ENCODE measurements around the gene CD300E. TPM values are rescaled to one million over a fixed set of nuclear protein-coding genes. Genes with fewer than 3 reads are reported as not detected.

Gene CD300E
- total and polyA plus RNA-seq, 2 of the 13 experiments (the other 11 are each of a cell fraction or from before 2014, with no cell fraction given): not detected

GRCh38 chr17:74604200-74604599 is 19.3 kb downstream of the CD300E start:
- H3K79me2 ChIP-seq (ENCODE audit: insufficient read depth, low read length): no peaks in the 10 kb centered on the region
- ATAC-seq: no peak
- intact Hi-C loops (cut with micrococcal nuclease; ENCODE audit: unreplicated experiment): no loop called here
- no peak overlapping the region for H2AFZ ChIP-seq (ENCODE audit: low read length)
- peaks cover 3% of the 10 kb centered on the region; the same call in 1 of the 2 replicates for H4K20me1 ChIP-seq (ENCODE audit: insufficient read depth, low read length)
- no peaks in the 10 kb centered on the region for H3K9me3 ChIP-seq (ENCODE audit: low read length)
- H3K27ac ChIP-seq (ENCODE audit: extremely low read length, insufficient read depth, low read length): no peak overlapping the region
- no peak for TF ChIP-seq FOXK1 (CRISPR knock-in tag; IDR thresholded peaks at IDR 0.05; ENCODE audit: borderline replicate concordance, low read depth)
- no peak for TF ChIP-seq ZUFSP (CRISPR knock-in tag; IDR thresholded peaks at IDR 0.05; ENCODE audit: borderline replicate concordance)
- no peak for TF ChIP-seq ZNF749 (CRISPR knock-in tag; IDR thresholded peaks at IDR 0.05; ENCODE audit: borderline replicate concordance)
- ChIA-PET CTCF (ENCODE audit: low intra/inter-chr PET ratio, low total read pairs) (no interaction called here), POLR2A (no interaction called here)
- H3K4me1 ChIP-seq (ENCODE audit: insufficient read depth, low read length): no peaks in the 10 kb centered on the region
- DNase-seq (ENCODE audit: low spot score): no peak
- no peak overlapping the region for H3K4me2 ChIP-seq (ENCODE audit: low read depth, low read length)
- no peak overlapping the region for H3K4me3 ChIP-seq (replicated peaks in 1 of 3; ENCODE audit: insufficient read depth in 1 of 3, low read depth in 2 of 3, low read length in 3 of 3)
- no peak overlapping the region for H3K9ac ChIP-seq (ENCODE audit: insufficient read depth, low read depth, low read length)
- no peaks in the 10 kb centered on the region for H3K36me3 ChIP-seq (replicated peaks in 1 of 2; ENCODE audit: control insufficient read depth in 1 of 2, insufficient read depth in 2 of 2, low read length in 2 of 2)
- WGBS (ENCODE audit: low lambda C conversion rate): 0% methylated on average over 3 of the region's 6 CpGs
- no TSS peak for BruUV-seq (replicated peaks)
- no peak for FAIRE-seq
- in situ Hi-C loops (cut with HindIII; ENCODE audit: extremely low pct_ligation_motif_present, low pct_unique_long_range_greater_than_20kb): no loop called here
- peaks cover 8 to 59% of the 10 kb centered on the region in 2 experiments for H3K27me3 ChIP-seq (ENCODE audit: control insufficient read depth in 1 of 2, insufficient read depth in 2 of 2, low read length in 2 of 2)

- no peaks in the 10 kb centered on the region for H3K36me3 ChIP-seq (replicated peaks in 1 of 2; ENCODE audit: control insufficient read depth in 1 of 2, insufficient read depth in 2 of 2, low read length in 2 of 2)
- H3K79me2 ChIP-seq (ENCODE audit: insufficient read depth, low read length): no peaks in the 10 kb centered on the region
- no peak overlapping the region for H3K27ac ChIP-seq (ENCODE audit: extremely low read length, insufficient read depth, low read length)
- DNase-seq (ENCODE audit: low spot score): no peak
- intact Hi-C loops (cut with micrococcal nuclease; ENCODE audit: unreplicated experiment): no loop called here
- POLR2A ChIA-PET: no interaction called here
- H3K4me2 ChIP-seq (ENCODE audit: low read depth, low read length): no peak overlapping the region
- ATAC-seq: no peak
- no peak for FAIRE-seq
- H3K4me3 ChIP-seq (replicated peaks in 1 of 3; ENCODE audit: insufficient read depth in 1 of 3, low read depth in 2 of 3, low read length in 3 of 3): no peak overlapping the region
- 2% methylated on average over 5 of the region's 5 CpGs for WGBS (ENCODE audit: low lambda C conversion rate)
- H3K9ac ChIP-seq (ENCODE audit: insufficient read depth, low read depth, low read length): no peak overlapping the region
- H4K20me1 ChIP-seq (ENCODE audit: insufficient read depth, low read length): peaks cover 3% of the 10 kb centered on the region; the same call in 1 of the 2 replicates
- H2AFZ ChIP-seq (ENCODE audit: low read length): no peak overlapping the region
- TF ChIP-seq PHF8 (CRISPR knock-in tag; IDR thresholded peaks at IDR 0.05) (no peak), ZNF432 (CRISPR knock-in tag; IDR thresholded peaks at IDR 0.05; ENCODE audit: borderline replicate concordance) (no peak), ZBTB42 (CRISPR knock-in tag; IDR thresholded peaks at IDR 0.05) (no peak), FOXC1 (CRISPR knock-in tag; IDR thresholded peaks at IDR 0.05; ENCODE audit: borderline replicate concordance) (no peak), ZNF512 (CRISPR knock-in tag; IDR thresholded peaks at IDR 0.05) (no peak), ZNF619 (CRISPR knock-in tag; IDR thresholded peaks at IDR 0.05) (no peak)
- CTCF ChIA-PET (ENCODE audit: low intra/inter-chr PET ratio, low total read pairs): no interaction called here
- no peaks in the 10 kb centered on the region for H3K4me1 ChIP-seq (ENCODE audit: insufficient read depth, low read length)
- in situ Hi-C loops (cut with HindIII; ENCODE audit: extremely low pct_ligation_motif_present, low pct_unique_long_range_greater_than_20kb): no loop called here
- H3K27me3 ChIP-seq (ENCODE audit: control insufficient read depth in 1 of 2, insufficient read depth in 2 of 2, low read length in 2 of 2): peaks cover 8 to 59% of the 10 kb centered on the region in 2 experiments
- BruUV-seq (replicated peaks): no TSS peak
- no peaks in the 10 kb centered on the region for H3K9me3 ChIP-seq (ENCODE audit: low read length)
Measured at GRCh38 chr17:74603746-74604145, 19.8 kb downstream of the CD300E start.

Measured in HepG2 (cell line).